HG03045 (cell line): ENCODE data around the gene TXNDC12.

ENCODE experiments used
- ATAC-seq: cut with Tn5 transposase; IDR thresholded peaks from one replicate; pipeline ENCODE4 v1.9.1; 2021; ENCODE audit warnings: mild to moderate bottlenecking, moderate library complexity; ENCODE audit not compliant: unreplicated experiment

TXNDC12 gene

DNA sequence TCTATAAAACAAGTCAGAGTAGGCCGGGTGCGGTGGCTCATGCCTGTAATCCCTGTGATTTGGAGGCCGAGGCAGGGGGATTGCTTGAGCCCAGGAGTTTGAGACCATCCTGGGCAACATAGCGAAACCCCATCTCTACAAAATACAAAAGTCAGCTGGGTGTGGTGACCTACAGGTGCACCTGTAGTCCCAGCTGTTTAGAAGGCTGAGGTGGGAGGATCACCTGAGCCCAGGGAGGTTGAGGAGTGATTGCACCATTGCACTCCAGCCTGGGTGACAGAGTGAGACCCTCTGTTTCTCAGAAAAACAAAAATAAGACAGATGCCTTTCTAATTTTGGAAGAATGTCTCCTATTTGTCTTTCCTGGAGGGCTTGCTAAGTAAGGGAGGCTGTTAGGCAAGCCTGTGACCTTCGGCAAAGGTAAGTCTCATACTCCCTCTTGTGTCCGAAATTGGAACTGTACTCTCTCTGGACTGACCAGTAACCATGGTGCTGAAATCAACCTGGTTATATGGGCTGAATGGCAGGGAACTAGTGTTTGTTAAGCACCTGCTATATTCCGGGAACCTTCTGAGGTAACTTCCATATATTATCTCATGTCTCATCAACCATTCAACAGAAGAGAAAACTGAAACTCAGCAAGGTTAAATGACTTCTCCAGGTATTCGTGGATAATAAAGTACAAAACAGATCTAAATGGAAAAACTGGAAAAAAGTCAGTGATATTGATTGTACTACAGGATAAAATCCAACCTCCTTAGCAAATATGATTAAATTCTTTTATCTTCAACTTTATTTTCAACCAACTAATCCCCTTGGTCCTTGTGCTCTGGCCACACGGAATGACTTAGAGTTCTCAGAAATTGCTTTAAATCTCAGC, 52.7 kb downstream of the TXNDC12 start:
- ATAC-seq: peak; percentile 75

- ATAC-seq: no peak
Observed at GRCh38 chr1:51998701-51999100, 56.3 kb downstream of the TXNDC12 start.

DNA sequence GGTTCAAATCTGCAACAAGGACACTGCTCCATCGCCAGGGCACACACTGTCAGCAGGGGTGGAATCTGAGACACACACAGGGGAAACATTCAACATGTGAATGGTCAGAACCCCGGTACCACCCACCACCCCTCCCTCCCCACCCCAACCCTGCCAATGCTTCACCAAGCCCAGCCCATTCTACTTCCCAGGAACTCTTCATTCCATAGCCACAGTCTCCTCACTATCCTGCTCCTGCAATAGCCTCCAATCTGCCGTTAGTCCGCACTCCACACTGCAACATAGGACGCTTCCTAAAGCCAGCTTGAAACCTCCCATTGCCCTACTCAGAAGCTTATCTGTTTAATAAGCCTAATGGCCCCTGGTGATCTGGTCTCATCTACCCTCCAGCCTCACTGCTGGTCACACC, 57.0 kb downstream of the TXNDC12 start:
- ATAC-seq: no peak

GRCh38 chr1:51990478-51990965, 64.5 kb downstream of the TXNDC12 start, which contains the start of gene RAB3B:
RAB3B (minus strand) TSS chr1:51990700; CDS start chr1:51977117, 13,583 bp downstream.
- no peak for ATAC-seq

DNA sequence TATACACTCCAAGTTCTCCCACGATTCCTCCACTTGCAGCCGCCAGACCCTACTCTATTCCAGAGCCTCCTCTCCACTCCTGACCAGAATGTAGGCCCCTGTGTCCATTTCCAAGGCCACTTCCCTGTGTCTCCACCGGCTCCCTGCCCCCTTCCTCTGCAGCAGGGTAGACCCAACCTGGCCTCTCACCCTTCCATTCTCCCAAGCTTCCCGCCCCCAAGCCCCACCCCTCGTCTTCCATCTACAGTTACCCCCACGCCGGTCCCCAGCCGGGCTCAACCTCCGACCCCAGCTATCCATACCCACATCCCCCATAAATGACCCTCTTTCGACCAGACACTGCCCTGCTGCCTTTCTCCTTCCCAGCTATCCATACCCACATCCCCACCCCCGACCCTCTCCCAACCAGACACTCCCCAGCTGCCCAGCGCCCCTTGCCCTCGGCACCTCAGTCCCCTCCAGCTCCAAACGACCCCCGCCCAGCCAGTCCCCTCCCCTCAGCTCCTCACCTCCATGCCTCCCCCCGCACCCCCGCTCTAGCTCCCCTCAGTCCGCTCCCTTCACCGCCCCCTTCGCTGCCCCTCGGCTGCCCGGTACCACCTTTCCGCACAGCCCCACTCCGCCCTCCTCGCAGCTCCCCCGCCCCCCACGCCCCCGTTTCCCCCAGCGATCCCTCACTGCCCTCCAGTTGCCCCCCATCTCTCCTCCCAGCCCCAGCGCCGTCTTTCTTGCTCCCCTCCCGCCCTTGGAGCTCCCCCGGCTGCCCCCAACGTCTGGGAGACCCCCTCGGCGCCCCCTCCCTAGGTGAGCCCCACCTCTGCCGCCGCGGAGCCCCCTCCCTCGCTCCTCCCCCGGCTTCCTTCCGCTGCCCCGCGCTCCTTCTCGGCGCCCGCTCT, 65.2 kb downstream of the TXNDC12 start:
- ATAC-seq: no peak

- no peak for ATAC-seq
Observed at GRCh38 chr1:51988254-51988653, 66.7 kb downstream of the TXNDC12 start.

DNA sequence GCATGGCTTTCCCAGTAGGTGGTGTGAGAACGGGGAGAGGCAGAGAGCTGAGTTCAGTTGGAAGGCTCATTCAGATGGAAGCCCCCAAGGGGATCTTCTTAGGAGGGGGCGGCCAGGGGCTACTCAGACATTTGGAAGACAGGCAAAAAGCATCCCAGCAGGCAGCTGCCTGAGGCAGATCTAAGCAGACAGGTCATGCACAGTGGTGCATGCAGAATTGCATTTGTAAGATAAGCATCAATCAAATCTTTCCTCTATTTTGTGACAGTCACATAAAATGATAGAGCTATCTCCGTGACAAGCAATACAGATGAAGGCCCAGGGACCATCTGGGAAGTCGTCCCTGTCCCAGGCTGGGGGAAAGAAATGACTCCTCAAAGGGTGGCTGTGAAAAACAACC, 68.3 kb downstream of the TXNDC12 start:
- no peak for ATAC-seq

DNA sequence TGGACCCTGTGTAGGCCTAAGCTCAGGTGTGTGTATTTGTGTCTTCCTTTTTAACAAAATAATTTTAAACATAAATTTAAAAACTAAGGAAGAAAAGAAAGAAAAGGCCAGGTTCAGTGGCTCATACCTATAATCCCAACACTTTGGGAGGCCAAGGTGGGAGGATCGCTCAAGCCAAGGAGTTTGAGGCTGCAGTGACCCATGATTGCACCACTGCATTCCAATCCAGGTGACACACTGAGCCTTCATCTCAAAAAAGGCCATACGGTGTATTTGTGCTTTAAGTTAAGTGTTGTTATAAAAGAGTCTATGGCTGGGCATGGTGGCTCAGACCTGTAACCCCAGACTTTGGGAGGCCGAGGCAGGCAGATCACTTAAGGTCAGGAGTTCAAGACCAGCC, 72.8 kb downstream of the TXNDC12 start:
- ATAC-seq: no peak

DNA sequence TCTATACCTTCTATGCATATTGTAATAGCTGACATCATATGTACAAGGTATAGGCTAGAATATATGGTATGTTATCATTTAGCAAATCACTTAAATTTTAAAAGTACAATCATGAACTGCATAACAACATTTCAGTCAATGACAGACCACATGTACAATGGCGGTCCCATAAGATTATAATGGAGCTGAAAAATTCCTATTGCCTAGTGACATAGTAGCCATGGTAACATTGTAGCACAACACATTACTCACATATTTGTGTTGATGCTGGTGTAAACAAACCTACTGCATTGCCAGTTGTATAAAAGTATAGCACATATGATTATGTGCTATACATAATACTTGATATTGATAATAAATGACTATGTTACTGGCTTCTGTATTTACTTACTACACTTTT, 73.4 kb downstream of the TXNDC12 start:
- ATAC-seq: no peak

- ATAC-seq: no peak
Observed at GRCh38 chr1:51978099-51978498, 76.9 kb downstream of the TXNDC12 start.

- ATAC-seq: no peak
Observed at GRCh38 chr1:51976846-51977602, 78.0 kb downstream of the TXNDC12 start.

GRCh38 chr1:51973587-51974474, 81.2 kb downstream of the TXNDC12 start:
- ATAC-seq: no peak
